CD14-positive monocyte (primary cell): ENCODE data around the gene ZBTB38. TPM values are rescaled to one million over a fixed set of nuclear protein-coding genes. Genes with fewer than 3 reads are reported as not detected.

Source experiments
- DNase-seq, 3 donors: peaks; one replicate each; pipeline ENCODE4 v3.0.0-alpha.2; 2011 to 2022
- H2AFZ ChIP-seq: 2 replicates; pipeline ENCODE4 v1.6.0; 2012; ENCODE audit warnings: mild to moderate bottlenecking, low read depth, low read length, inconsistent platforms; ENCODE audit not compliant: insufficient read depth, poor library complexity, severe bottlenecking
- H3K27ac ChIP-seq, 2 donors: 1 replicate in 1 of 2; 2 replicates in 1 of 2; pipeline ENCODE4 v1.5.1; 2012 to 2013; ENCODE audit warnings: low read length in 2 of 2, control low read depth in 1 of 2, inconsistent platforms in 1 of 2, low read depth in 1 of 2, mild to moderate bottlenecking in 1 of 2
- H3K27me3 ChIP-seq, 2 donors: one replicate each; pipeline versions ENCODE4 v1.6.0 to v1.6.1; 2011 to 2013; ENCODE audit warnings: low read length in 2 of 2; ENCODE audit not compliant: control insufficient read depth in 2 of 2, insufficient read depth in 2 of 2
- H3K36me3 ChIP-seq, 2 donors: replicated peaks in 1 of 2; 1 replicate in 1 of 2; 2 replicates in 1 of 2; pipeline versions ENCODE4 v1.5.1 to v1.6.1; 2012 to 2013; ENCODE audit warnings: low read length in 2 of 2, control low read depth in 1 of 2, inconsistent platforms in 1 of 2, mild to moderate bottlenecking in 1 of 2; ENCODE audit not compliant: insufficient read depth in 2 of 2, control insufficient read depth in 1 of 2
- H3K4me1 ChIP-seq, 2 donors: 1 replicate in 1 of 2; 2 replicates in 1 of 2; pipeline versions ENCODE4 v1.5.1 to v1.6.1; 2012 to 2013; ENCODE audit warnings: low read length in 2 of 2, control low read depth in 1 of 2, inconsistent platforms in 1 of 2, mild to moderate bottlenecking in 1 of 2, moderate library complexity in 1 of 2; ENCODE audit not compliant: insufficient read depth in 2 of 2, control insufficient read depth in 1 of 2
- H3K4me2 ChIP-seq: replicated peaks from 2 replicates; pipeline ENCODE3; 2012; ENCODE audit warnings: low read length, moderate library complexity, mild to moderate bottlenecking; ENCODE audit not compliant: poor library complexity, severe bottlenecking; ENCODE audit errors: extremely low read depth
- H3K4me3 ChIP-seq, 3 experiments: fragments of 200-600 bp in 1 of 3; sonication (generic) in 1 of 3; replicated peaks in 1 of 3; 1 replicate in 2 of 3; 2 replicates in 1 of 3; pipeline ENCODE4 v1.5.1; 2011 to 2013; ENCODE audit warnings: low read length in 3 of 3, mild to moderate bottlenecking in 3 of 3, control low read depth in 2 of 3, low read depth in 2 of 3, inconsistent platforms in 1 of 3, moderate library complexity in 1 of 3
- H3K79me2 ChIP-seq: 2 replicates; pipeline ENCODE4 v1.6.0; 2012; ENCODE audit warnings: mild to moderate bottlenecking, control low read depth, inconsistent platforms, low read length, moderate library complexity; ENCODE audit not compliant: insufficient read depth
- H3K9ac ChIP-seq: 2 replicates; pipeline ENCODE4 v1.6.0; 2017; ENCODE audit warnings: low read length, mild to moderate bottlenecking; ENCODE audit not compliant: insufficient read depth, poor library complexity, severe bottlenecking
- H3K9me3 ChIP-seq, 2 donors: replicated peaks in 1 of 2; 1 replicate in 1 of 2; 2 replicates in 1 of 2; pipeline versions ENCODE4 v1.5.1 to v1.6.1; 2012 to 2013; ENCODE audit warnings: low read length in 2 of 2, control low read depth in 1 of 2; ENCODE audit not compliant: control insufficient read depth in 1 of 2, insufficient read depth in 1 of 2
- H4K20me1 ChIP-seq: 2 replicates; pipeline ENCODE4 v1.6.0; 2012; ENCODE audit warnings: mild to moderate bottlenecking, low read length, control low read depth, moderate library complexity; ENCODE audit not compliant: insufficient read depth
- H3K27ac Mint-ChIP-seq, 7 donors: one replicate each; pipeline ENCODE4 v1.8.0; 2020; ENCODE audit warnings: mild to moderate bottlenecking in 7 of 7, mixed read lengths in 7 of 7, moderate library complexity in 6 of 7, inconsistent platforms in 2 of 7
- H3K27me3 Mint-ChIP-seq, 3 donors: one replicate each; pipeline ENCODE4 v1.8.0; 2021 to 2022; ENCODE audit warnings: low read depth in 3 of 3, mild to moderate bottlenecking in 3 of 3, mixed read lengths in 3 of 3, moderate library complexity in 3 of 3, inconsistent platforms in 1 of 3
- H3K36me3 Mint-ChIP-seq, 2 donors: one replicate each; pipeline ENCODE4 v1.8.0; 2020; ENCODE audit warnings: mixed read lengths in 2 of 2, inconsistent platforms in 1 of 2, mild to moderate bottlenecking in 1 of 2
- H3K4me1 Mint-ChIP-seq: one replicate; pipeline ENCODE4 v1.8.0; 2020; ENCODE audit warnings: mild to moderate bottlenecking, mixed read lengths
- H3K4me3 Mint-ChIP-seq, 2 donors: one replicate each; pipeline ENCODE4 v1.8.0; 2020; ENCODE audit warnings: mild to moderate bottlenecking in 2 of 2, mixed read lengths in 2 of 2, moderate library complexity in 1 of 2
- H3K9me3 Mint-ChIP-seq, 7 donors: one replicate each; pipeline ENCODE4 v1.8.0; 2020 to 2022; ENCODE audit warnings: mixed read lengths in 7 of 7, mild to moderate bottlenecking in 6 of 7, moderate library complexity in 6 of 7, inconsistent platforms in 2 of 7
- CTCF ChIP-seq: fragments of 200-600 bp; IDR thresholded peaks from one replicate; pipeline ENCODE4 v1.8.0; 2022; ENCODE audit warnings: antibody characterized with exemption, mild to moderate bottlenecking
- WGBS: methylation state at CpG from one replicate; pipeline ENCODE4 v1.1.5; 2013; ENCODE audit warnings: missing lambda C conversion rate; ENCODE audit not compliant: insufficient coverage; 5-methylcytosine and 5-hydroxymethylcytosine counted together
- intact Hi-C, 2 donors: fragments of 100-400 bp; cut with micrococcal nuclease; formaldehyde crosslinking; loops; one replicate each; pipeline versions ENCODE4 v1.15.0 to v1.15.1; 2023
- polyA plus RNA-seq, 3 donors: library from polyadenylated mRNA; depleted of rRNA in 1 of 3; unstranded in 2 of 3; stranded (reverse) in 1 of 3; fragments of 300-500 nt in 2 of 3; fragments of >200 nt in 1 of 3; fragmentation: Illumina TruSeq in 2 of 3; gene quantifications; 1 replicate in 2 of 3; 2 replicates in 1 of 3; pipeline ENCODE4 v1.2.3, GENCODE V29; 2012 to 2021

Gene ZBTB38
- polyA plus RNA-seq, 3 donors: 3.9 to 28.5 (median 19.0) TPM

GRCh38 chr3:141395005-141395589, 26.8 kb downstream of the ZBTB38 start:
- Histone ChIP-seq H2AFZ (no peak overlapping the region), H3K9me3 (peaks cover 0 to 6% of the 10 kb centered on the region in 2 donors), H3K4me2 (no peak overlapping the region), H3K9ac (no peak overlapping the region), H4K20me1 (no peaks in the 10 kb centered on the region), H3K79me2 (no peaks in the 10 kb centered on the region), H3K27ac (no peak overlapping the region), H3K4me3 (no peak overlapping the region), H3K36me3 (no peaks in the 10 kb centered on the region), H3K27me3 (no peaks in the 10 kb centered on the region), H3K4me1 (peaks cover 2% of the 10 kb centered on the region in 2 donors)
- DNase-seq: no peak
- no CpG with 5 or more reads among the region's 5 CpGs for WGBS
- no peak overlapping the region for H3K27ac Mint-ChIP-seq
- intact Hi-C loops: no loop called here
- peaks cover 0 to 4% (median 4%) of the 10 kb centered on the region in 3 donors for H3K27me3 Mint-ChIP-seq
- TF ChIP-seq CTCF: no peak
- H3K4me3 Mint-ChIP-seq: no peak overlapping the region
- H3K9me3 Mint-ChIP-seq: peaks cover 2 to 9% (median 5%) of the 10 kb centered on the region in 7 donors
- H3K4me1 Mint-ChIP-seq: peaks cover 4% of the 10 kb centered on the region
- peaks cover 0 to 2% of the 10 kb centered on the region in 2 donors for H3K36me3 Mint-ChIP-seq

GRCh38 chr3:141397996-141398395, 29.7 kb downstream of the ZBTB38 start:
- no peak overlapping the region for H3K4me3 Mint-ChIP-seq
- no peak for DNase-seq
- Histone ChIP-seq H3K79me2 (peaks cover 3% of the 10 kb centered on the region), H4K20me1 (no peaks in the 10 kb centered on the region), H3K27ac (no peak overlapping the region), H3K4me2 (no peak overlapping the region), H3K9ac (no peak overlapping the region), H3K36me3 (no peaks in the 10 kb centered on the region), H3K4me3 (no peak overlapping the region), H3K9me3 (peaks cover 0 to 6% of the 10 kb centered on the region in 2 donors), H3K27me3 (no peaks in the 10 kb centered on the region), H3K4me1 (peaks cover 16 to 17% of the 10 kb centered on the region in 2 donors), H2AFZ (no peak overlapping the region)
- H3K4me1 Mint-ChIP-seq: peaks cover 19% of the 10 kb centered on the region
- 83% methylated on average over 1 of the region's 5 CpGs for WGBS
- no peak for TF ChIP-seq CTCF
- intact Hi-C loops: no loop called here
- H3K27ac Mint-ChIP-seq: no peak overlapping the region
- H3K9me3 Mint-ChIP-seq: peaks cover 2 to 9% (median 5%) of the 10 kb centered on the region in 7 donors
- H3K27me3 Mint-ChIP-seq: peaks cover 0 to 4% (median 1%) of the 10 kb centered on the region in 3 donors
- H3K36me3 Mint-ChIP-seq: peaks cover 0 to 2% of the 10 kb centered on the region in 2 donors
